Endothelial cell of umbilical vein (primary cell): ENCODE data around the gene ECE2. TPM values are rescaled to one million over a fixed set of nuclear protein-coding genes. Genes with fewer than 3 reads are reported as not detected.

ENCODE experiments used
- BruUV-seq: library from RNA; stranded (reverse); fragments of 400-500 nt; replicated peaks from 2 replicates; lab custom pipeline; 2021; lab: Mats Ljungman, UMichigan
- CTCF ChIA-PET: fragments of 300-600, 350-600 bp; sonication (Branson Sonifier 250); formaldehyde crosslinking; loops from one replicate; lab custom pipeline; 2021; ENCODE audit warnings: antibody characterized with exemption, inconsistent platforms; lab: Charles Lee
- POLR2A ChIA-PET: fragments of 300-600, 350-600 bp; sonication (Branson Sonifier 250); formaldehyde crosslinking; loops from one replicate; lab custom pipeline; 2021; ENCODE audit warnings: antibody characterized with exemption, inconsistent platforms; lab: Charles Lee
- DNase-seq: peaks from one replicate; pipeline ENCODE4 v3.0.0-alpha.2; 2011; ENCODE audit warnings: low read depth, low spot score
- FAIRE-seq: peaks from 2 replicates; lab custom pipeline; 2011; peaks lifted over from hg19 to GRCh38; lab: Jason Lieb, UNC
- H2AFZ ChIP-seq: 2 replicates; pipeline ENCODE4 v1.6.0; 2012; ENCODE audit warnings: low read depth, low read length, control low read depth, inconsistent platforms
- H3K27ac ChIP-seq: 2 replicates; pipeline ENCODE4 v1.5.1; 2011; ENCODE audit warnings: low read depth, mild to moderate bottlenecking, control low read depth, low read length, moderate library complexity; ENCODE audit not compliant: insufficient read depth
- H3K27me3 ChIP-seq, 2 experiments: 2 replicates each; pipeline versions ENCODE4 v1.6.0 to v1.6.1; 2011; ENCODE audit warnings: low read length in 2 of 2, mixed read lengths in 1 of 2; ENCODE audit not compliant: control insufficient read depth in 2 of 2, insufficient read depth in 2 of 2
- H3K36me3 ChIP-seq, 2 experiments: 2 replicates in 1 of 2; 3 replicates in 1 of 2; pipeline ENCODE4 v1.5.1; 2011; ENCODE audit warnings: low read length in 2 of 2, mild to moderate bottlenecking in 1 of 2, moderate library complexity in 1 of 2; ENCODE audit not compliant: control insufficient read depth in 2 of 2, insufficient read depth in 2 of 2; ENCODE audit errors: extremely low read depth in 1 of 2
- H3K4me1 ChIP-seq: 3 replicates; pipeline ENCODE4 v1.5.1; 2011; ENCODE audit warnings: mild to moderate bottlenecking, low read length; ENCODE audit not compliant: control insufficient read depth, insufficient read depth; ENCODE audit errors: extremely low read depth
- H3K4me2 ChIP-seq: 2 replicates; pipeline ENCODE4 v1.6.1; 2011; ENCODE audit warnings: low read length, control low read depth, mixed read lengths; ENCODE audit not compliant: insufficient read depth
- H3K4me3 ChIP-seq, 3 experiments: fragments of 200-600 bp in 1 of 3; sonication (generic), shearing (Covaris generic) in 1 of 3; replicated peaks in 1 of 3; 2 replicates each; pipeline ENCODE4 v1.5.1; 2011 to 2016; ENCODE audit warnings: control low read depth in 3 of 3, low read length in 3 of 3, mild to moderate bottlenecking in 2 of 3, inconsistent platforms in 1 of 3, low read depth in 1 of 3, moderate library complexity in 1 of 3; ENCODE audit not compliant: insufficient read depth in 1 of 3
- H3K79me2 ChIP-seq: 2 replicates; pipeline ENCODE4 v1.6.0; 2012; ENCODE audit warnings: low read length, inconsistent platforms; ENCODE audit not compliant: control insufficient read depth, insufficient read depth
- H3K9ac ChIP-seq: replicated peaks from 2 replicates; pipeline ENCODE3; 2011; ENCODE audit warnings: low read length, control low read depth; ENCODE audit not compliant: insufficient read depth; ENCODE audit errors: extremely low read depth
- H3K9me1 ChIP-seq: replicated peaks from 3 replicates; pipeline ENCODE4 v1.6.0; 2011; ENCODE audit warnings: mild to moderate bottlenecking, low read length; ENCODE audit not compliant: control insufficient read depth, insufficient read depth; ENCODE audit errors: extremely low read depth
- H3K9me3 ChIP-seq: replicated peaks from 2 replicates; pipeline ENCODE4 v1.5.1; 2012; ENCODE audit warnings: low read length, inconsistent platforms; ENCODE audit not compliant: control insufficient read depth, insufficient read depth
- H4K20me1 ChIP-seq: replicated peaks from 2 replicates; pipeline ENCODE3; 2011; ENCODE audit warnings: mild to moderate bottlenecking, low read length; ENCODE audit not compliant: control insufficient read depth, insufficient read depth; ENCODE audit errors: extremely low read depth
- CTCF ChIP-seq, 2 donors: IDR thresholded peaks; 1 replicate in 1 of 2; 2 replicates in 1 of 2; pipeline ENCODE4 v1.5.1; 2011; ENCODE audit warnings: low read length in 2 of 2, mild to moderate bottlenecking in 2 of 2, moderate library complexity in 2 of 2, control low read depth in 1 of 2, inconsistent platforms in 1 of 2, low read depth in 1 of 2; ENCODE audit not compliant: insufficient read depth in 1 of 2; ENCODE audit errors: extremely low read depth in 1 of 2
- EZH2 ChIP-seq: IDR thresholded peaks from 2 replicates; pipeline ENCODE4 v1.6.1; 2012; ENCODE audit warnings: borderline replicate concordance, low read depth, mild to moderate bottlenecking, moderate library complexity, low read length, inconsistent platforms; ENCODE audit not compliant: severe bottlenecking
- FOS ChIP-seq: IDR thresholded peaks from 2 replicates; pipeline ENCODE4 v1.6.1; 2011; ENCODE audit warnings: mild to moderate bottlenecking, low read length, moderate library complexity, borderline replicate concordance; ENCODE audit not compliant: insufficient read depth
- JUN ChIP-seq: IDR thresholded peaks from 2 replicates; pipeline ENCODE4 v1.6.1; 2011; ENCODE audit warnings: borderline replicate concordance, low read depth; ENCODE audit not compliant: insufficient read length, insufficient read depth
- MAX ChIP-seq: IDR thresholded peaks from 2 replicates; pipeline ENCODE4 v1.6.1; 2011; ENCODE audit not compliant: insufficient read depth, insufficient read length
- MYC ChIP-seq: IDR thresholded peaks from one replicate; pipeline ENCODE4 v1.6.1; 2011; ENCODE audit warnings: mild to moderate bottlenecking, low read depth, low read length
- POLR2A ChIP-seq: IDR thresholded peaks from 2 replicates; pipeline ENCODE4 v1.6.1; 2012; ENCODE audit warnings: low read depth, mild to moderate bottlenecking, control low read depth, low read length
- POLR2AphosphoS5 ChIP-seq: IDR thresholded peaks from 2 replicates; pipeline ENCODE4 v1.6.1; 2012; ENCODE audit warnings: low read depth, mild to moderate bottlenecking, control low read depth, low read length, moderate library complexity; ENCODE audit not compliant: insufficient read depth
- dilution Hi-C: fragments of 300-500 bp; cut with MboI; formaldehyde crosslinking; loops from one replicate; pipeline ENCODE4 v1.15.0; 2019; ENCODE audit warnings: low sequenced_read_pairs; ENCODE audit not compliant: extremely low pct_ligation_motif_present
- intact Hi-C: fragments of 100-400 bp; cut with micrococcal nuclease; formaldehyde crosslinking; loops from one replicate; pipeline ENCODE4 v1.10.0; 2022
- polyA plus RNA-seq, 4 experiments: library from polyadenylated mRNA; depleted of rRNA in 3 of 4; stranded (reverse) in 3 of 4; unstranded in 1 of 4; fragments of >200 nt; gene quantifications; 2 replicates each; pipeline versions ENCODE4 v1.2.1 to v1.2.3, GENCODE V29; 2011 to 2012; ENCODE audit warnings: missing spikeins in 1 of 4
- total RNA-seq: library from RNA; stranded (reverse); gene quantifications from 2 replicates; pipeline ENCODE4 v1.2.3, GENCODE V29; 2021

Gene ECE2
- total and polyA plus RNA-seq, 2 donors (not counting 3 experiments of a cell fraction or from before 2014, with no cell fraction given): not detected

- peaks cover 3% of the 10 kb centered on the region for H4K20me1 ChIP-seq
- H3K9me1 ChIP-seq: no peaks in the 10 kb centered on the region
- no TSS peak for BruUV-seq
- ChIA-PET POLR2A (no interaction called here), CTCF (interaction anchor here (1.5 to 1.9 kb wide), 2 partner anchors 20 to 422 kb away, joined by 3 to 5 read pairs; partner anchors contain the start of gene FAM131A)
- H3K36me3 ChIP-seq: peaks cover 28% of the 10 kb centered on the region in 2 experiments
- H3K27ac ChIP-seq: no peak overlapping the region
- H3K9ac ChIP-seq: no peak overlapping the region
- H2AFZ ChIP-seq: no peak overlapping the region
- peaks cover 70% of the 10 kb centered on the region for H3K79me2 ChIP-seq
- peaks cover 45% of the 10 kb centered on the region for H3K4me1 ChIP-seq
- DNase-seq (no peak), FAIRE-seq (no peak)
- dilution Hi-C loops: no loop called here
- intact Hi-C loops: no loop called here
- peak overlapping the region in 1 of 3 experiments; percentile 59 for H3K4me3 ChIP-seq
- peak overlapping the region; percentile 84 for H3K4me2 ChIP-seq
- no peaks in the 10 kb centered on the region for H3K9me3 ChIP-seq
- H3K27me3 ChIP-seq: no peaks in the 10 kb centered on the region
- TF ChIP-seq FOS: no peak
- no peak for TF ChIP-seq CTCF (IDR thresholded peaks at IDR 0.05; ENCODE audit: extremely low read depth in 1 of 2, insufficient read depth in 1 of 2, low read depth in 1 of 2, low read length in 2 of 2)
- TF ChIP-seq EZH2: no peak
- no peak for TF ChIP-seq JUN
- peak; percentile 18 for TF ChIP-seq POLR2A
- TF ChIP-seq MAX: no peak
- TF ChIP-seq MYC: no peak
- TF ChIP-seq POLR2AphosphoS5: no peak
Measured at GRCh38 chr3:184317201-184317600, 41.4 kb downstream of the ECE2 start.
